ENCODE data around the gene B3GAT3. TPM values are rescaled to one million over a fixed set of nuclear protein-coding genes. Genes with fewer than 3 reads are reported as not detected.
"Not testable (repeated sequence)": the region's sequence is repeated elsewhere in the genome, so short reads cannot be mapped to it uniquely, and the experiment has no call there.

The B3GAT3 gene
- polyA plus RNA-seq, 4 donors = 21.3 to 44.9 (median 41.3) TPM

DNA sequence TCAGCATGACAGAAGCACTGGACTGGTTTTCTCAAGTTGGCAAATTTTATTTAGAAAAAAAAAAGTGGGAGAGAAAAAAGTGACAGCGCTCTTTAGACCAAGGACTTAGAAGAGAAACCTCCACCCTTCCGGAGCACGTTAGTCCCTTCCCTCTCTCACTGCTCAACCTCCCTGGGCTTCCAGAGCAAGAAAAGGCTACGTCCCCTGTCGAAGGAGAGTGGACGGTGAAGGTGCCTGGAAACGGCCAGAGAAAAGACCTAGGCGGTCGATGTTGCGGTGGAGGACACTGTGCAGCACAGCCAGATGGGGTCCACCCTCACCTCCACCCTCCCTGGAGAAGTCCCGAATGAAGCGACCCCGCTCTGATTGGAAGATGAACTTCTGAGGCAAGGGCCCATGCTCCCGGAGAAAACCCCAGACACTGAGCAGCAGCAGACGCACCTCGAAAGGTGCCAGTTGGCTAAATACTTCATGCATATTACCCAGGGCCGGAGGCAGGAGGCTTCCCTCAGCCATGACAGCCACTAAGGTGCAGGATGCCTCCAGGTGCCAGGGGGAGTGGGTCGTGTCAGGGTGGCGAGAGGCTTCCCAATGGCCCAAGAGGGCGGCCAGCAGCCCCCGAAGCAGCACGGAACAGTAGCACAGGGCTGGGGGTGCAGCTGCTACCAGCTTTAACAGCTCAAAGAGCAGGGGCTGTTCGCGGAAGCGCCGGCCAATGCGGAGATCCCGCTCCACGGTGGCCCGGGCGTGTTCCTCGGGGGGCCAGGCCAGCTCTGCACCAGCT, 25.2 kb upstream of the B3GAT3 start:
- no peak for DNase-seq (ENCODE audit: low read depth in 4 of 4, low spot score in 2 of 4)

DNA sequence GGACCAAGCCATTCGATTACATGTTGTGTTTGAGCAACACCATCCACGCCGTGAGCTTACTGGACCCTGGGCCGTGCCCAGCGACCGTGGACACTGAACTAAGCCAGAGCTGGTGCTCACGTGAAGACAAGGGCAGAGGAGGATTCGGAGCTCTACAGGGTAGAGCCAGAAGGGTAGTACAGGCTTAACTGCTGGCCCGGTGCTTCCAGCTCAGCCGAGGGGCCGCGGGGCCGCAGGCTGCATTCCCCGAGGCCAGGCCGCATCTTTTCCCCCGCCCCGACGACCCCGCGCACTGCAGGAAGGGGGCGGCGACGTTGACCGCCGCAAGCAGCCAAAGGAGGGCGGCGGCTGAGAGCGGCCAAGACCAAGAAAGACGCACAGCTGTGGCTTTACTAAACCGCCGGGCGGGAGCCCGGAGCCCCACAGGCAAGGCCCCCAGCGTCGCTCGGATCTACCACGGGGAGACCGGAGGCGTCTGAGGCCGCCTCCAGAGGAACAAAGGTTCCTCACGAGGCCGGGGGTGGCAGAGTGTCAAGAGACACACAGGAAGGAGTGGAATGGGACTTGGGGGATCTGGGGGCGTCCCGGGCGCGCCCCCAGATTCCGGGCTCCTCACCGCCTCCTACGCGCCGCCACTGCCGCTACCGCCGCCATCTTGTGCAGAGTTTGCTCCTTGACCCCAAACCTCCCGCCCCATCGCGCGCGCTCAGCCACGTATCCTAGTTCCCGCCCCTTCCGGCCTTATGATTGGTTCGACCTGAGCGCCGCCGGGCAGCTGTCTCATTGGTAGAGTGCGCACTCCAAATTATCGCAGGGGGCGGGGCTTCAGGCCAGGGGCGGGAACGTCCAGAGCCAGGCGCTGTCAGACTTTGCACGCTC, 24.4 kb upstream of the B3GAT3 start, which contains the start of gene GANAB:
Gene GANAB, minus strand, starts transcription at position 668 of the 879 bp plus-strand sequence. Its CDS starts 14 bp downstream, at position 654.
- DNase-seq (ENCODE audit: low read depth in 4 of 4, low spot score in 2 of 4) = peak; percentile 86 to 99 (median 96)

DNA sequence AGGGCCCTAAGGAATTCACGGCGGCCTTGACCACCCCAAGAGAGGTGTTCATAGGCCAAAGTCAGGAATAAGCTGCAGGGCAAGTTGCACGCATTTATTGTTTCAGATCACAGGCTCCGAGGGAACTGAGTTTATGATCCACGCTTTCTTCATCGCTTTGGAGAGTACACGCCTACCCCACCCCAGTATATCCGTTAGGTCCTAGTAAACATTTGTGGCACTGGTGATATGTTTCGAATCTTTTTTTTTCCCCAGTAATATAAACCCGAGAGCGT, 23.8 kb upstream of the B3GAT3 start:
- no peak for DNase-seq (ENCODE audit: low read depth in 4 of 4, low spot score in 2 of 4)

DNA sequence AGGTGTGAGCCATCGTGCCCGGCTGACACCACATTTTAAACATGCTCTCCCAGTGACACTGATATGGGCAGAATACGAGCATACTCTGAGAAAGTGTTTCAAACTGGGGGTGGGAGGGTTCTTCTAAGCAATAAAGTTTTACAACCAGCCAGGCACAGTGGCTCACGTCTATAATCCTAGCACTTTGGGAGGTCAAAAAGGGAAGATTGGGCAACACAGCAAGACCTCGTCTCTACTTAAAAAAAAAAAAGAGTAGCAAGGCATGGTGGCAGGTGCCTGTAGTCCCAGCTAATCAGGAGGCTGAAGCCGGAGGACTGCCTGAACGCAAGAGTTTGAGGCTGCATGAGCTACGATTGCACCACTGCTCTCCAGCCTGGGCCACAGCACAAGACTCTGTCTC, 22.4 kb upstream of the B3GAT3 start:
- DNase-seq (ENCODE audit: low read depth in 4 of 4, low spot score in 2 of 4) = no peak

DNA sequence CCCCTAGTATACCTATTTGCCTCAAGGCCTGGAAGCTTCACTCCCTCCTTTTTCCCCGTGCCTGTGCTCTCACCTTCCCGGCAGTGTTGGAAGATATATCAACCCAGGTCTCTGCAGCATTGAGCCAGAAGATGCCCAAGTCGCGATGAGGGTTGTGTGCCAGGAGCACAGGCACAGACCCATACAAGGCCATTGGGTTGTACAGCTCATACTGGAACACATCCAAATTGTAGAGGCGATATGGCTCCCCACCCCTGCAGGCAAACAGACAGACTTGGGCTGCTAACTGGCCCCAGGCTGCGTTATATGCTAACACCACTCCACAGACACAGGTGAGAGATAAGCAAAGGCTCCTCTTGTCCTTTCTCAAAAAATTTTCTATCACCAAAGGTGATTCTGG, 10.7 kb upstream of the B3GAT3 start:
- no peak for DNase-seq (ENCODE audit: low read depth in 4 of 4, low spot score in 2 of 4)

DNA sequence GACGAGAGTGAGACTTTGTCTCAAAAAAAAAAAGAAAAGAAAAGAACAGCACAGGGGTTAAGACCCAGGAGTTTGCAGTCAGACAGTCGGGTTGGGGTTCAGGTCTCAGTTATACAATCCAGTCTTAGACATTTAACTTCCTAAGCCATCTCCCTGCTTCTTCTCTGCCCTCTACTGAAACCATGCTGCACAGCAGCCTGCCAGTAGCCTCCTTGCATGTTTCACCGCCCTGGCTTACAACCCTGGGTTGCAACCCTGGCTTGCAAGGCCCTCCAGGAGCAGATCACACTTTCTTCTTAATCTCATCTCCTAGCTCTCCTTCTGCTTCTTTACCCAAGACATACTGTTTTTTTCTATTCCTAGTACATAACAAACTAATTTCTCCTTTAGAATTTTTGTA, 5.9 kb upstream of the B3GAT3 start:
- no peak for DNase-seq (ENCODE audit: low read depth in 4 of 4, low spot score in 2 of 4)

DNA sequence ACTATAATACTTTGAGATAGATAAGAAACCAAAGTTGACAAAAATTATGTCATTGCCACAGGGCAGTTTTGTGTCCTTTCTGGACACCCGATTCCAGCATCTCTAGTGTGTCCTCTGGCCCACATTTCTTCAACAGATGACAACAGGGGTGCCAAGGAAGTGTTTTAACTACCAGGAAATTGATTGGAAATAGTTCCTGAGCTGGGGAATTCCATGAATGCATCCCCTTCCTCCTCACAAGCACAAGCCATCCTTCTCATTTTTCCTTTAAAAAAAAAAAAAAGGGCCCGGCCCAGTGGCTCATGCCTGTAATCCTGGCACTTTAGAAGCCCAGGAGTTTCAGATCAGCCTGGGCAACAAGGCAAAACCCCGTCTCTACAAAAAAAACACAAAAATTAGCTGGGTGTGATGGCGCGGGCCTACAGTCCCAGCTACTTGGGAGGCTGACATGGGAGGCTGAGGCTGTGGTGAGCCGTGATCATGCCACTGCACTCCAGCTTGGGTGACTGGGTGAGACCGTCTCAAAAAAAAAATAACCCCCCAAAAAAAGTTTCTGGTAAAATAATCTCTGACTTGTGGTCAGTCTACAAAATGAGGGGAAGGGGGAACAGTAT, 797 bp upstream of the B3GAT3 start:
- DNase-seq (ENCODE audit: low read depth in 4 of 4, low spot score in 2 of 4) = no peak

DNA sequence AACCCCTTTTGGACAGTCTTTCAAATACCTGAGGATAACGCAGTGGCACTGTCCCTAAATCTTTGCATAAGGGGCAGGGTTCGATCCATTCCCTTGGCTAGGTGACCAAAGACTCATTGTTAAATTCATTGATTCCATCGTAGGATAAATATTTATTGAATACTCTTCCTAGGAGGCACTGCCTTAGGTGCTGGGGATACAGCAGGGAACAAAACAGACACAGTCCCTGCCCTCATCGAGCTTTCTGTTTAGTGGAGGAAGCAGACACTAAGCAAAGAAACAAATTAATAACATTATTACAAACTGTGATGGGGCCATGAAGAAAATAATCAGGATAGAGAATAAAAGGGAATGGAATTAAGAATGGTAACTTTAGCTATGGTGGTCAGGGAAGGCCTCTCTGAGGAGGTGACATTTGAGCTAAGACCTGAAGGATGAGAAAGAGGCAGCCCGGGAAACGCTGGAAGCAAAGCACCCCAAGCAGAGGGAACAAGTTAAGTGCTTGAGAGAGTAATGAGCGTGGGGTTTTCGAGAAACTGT, 689 bp downstream of the B3GAT3 start:
- DNase-seq (ENCODE audit: low read depth in 4 of 4, low spot score in 2 of 4) = no peak

DNA sequence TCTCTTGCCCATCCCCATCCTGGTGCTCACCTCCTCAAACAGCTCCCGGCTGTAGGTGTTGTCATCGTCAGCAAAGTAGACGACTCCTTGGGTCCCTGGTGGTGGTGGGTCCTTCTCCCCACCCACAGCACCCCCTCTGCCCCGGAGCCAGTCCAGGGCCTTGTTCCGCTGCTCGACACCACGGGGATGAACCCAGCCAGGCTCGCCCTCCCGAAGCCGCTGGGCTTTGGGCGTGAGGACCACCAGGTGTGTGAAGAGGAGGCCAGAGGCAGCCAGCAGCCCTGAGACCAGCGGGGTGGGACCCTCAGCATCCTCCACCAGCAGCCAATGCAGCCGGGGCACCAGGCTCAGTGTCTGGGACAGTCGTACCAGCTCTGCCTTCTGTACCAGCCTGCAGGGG, 4.8 kb downstream of the B3GAT3 start:
- DNase-seq (ENCODE audit: low read depth in 4 of 4, low spot score in 2 of 4) = not testable (repeated sequence)

DNA sequence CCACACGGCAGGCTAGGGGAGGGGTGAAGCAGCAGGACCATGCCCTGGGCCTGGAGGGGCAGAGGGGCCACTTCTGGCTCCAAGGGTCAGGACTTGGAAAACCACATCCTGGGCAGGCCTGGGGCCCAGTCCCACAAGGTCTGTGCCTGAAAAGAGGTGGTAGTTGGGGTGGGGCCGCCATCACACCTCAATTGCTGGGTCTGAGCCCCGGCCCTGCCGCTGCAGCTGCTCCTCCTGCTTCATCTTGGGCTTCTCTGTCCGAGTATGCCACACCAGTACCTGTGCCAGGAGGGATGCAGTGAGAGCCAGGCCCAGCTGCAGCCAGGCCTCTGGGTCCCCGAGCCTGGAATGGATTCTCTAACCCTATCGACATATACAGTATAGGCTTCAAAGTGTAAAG, 6.3 kb downstream of the B3GAT3 start:
- DNase-seq (ENCODE audit: low read depth in 4 of 4, low spot score in 2 of 4) = no peak

DNA sequence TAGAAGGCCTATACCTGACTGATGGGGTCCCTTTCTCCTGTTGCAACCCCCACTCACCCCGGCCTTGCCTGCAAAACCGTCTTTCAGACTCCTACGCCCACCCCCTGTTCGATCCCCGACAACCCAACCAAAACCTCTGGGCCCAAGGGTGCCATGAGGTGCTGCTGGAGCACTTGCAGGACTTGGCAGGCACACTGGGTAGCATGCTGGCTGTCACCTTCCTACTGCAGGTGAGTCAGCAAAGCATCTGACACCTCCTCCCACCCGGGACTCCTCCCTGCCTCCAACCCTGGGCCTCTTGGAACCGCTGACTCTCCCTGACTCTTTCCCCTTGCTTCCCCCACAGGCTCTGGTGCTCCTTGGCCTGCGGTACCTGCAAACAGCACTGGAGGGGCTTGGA, 7.5 kb downstream of the B3GAT3 start:
- DNase-seq (ENCODE audit: low read depth in 4 of 4, low spot score in 2 of 4) = no peak

DNA sequence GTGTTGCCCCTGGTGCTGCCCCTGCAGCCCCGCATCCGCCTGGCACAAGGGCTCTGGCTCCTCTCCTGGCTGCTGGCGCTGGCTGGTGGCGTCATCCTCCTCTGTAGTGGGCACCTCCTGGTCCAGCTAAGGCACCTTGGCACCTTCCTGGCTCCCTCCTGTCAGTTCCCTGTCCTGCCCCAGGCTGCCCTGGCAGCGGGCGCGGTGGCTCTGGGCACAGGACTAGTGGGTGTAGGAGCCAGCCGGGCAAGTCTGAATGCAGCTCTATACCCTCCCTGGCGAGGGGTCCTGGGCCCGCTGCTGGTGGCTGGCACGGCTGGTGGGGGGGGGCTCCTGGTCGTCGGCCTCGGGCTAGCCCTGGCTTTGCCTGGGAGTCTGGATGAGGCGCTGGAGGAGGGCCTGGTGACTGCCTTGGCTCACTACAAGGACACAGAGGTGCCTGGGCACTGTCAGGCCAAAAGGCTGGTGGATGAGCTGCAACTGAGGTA, 8.5 kb downstream of the B3GAT3 start:
- DNase-seq (ENCODE audit: low read depth in 4 of 4, low spot score in 2 of 4) = no peak

DNA sequence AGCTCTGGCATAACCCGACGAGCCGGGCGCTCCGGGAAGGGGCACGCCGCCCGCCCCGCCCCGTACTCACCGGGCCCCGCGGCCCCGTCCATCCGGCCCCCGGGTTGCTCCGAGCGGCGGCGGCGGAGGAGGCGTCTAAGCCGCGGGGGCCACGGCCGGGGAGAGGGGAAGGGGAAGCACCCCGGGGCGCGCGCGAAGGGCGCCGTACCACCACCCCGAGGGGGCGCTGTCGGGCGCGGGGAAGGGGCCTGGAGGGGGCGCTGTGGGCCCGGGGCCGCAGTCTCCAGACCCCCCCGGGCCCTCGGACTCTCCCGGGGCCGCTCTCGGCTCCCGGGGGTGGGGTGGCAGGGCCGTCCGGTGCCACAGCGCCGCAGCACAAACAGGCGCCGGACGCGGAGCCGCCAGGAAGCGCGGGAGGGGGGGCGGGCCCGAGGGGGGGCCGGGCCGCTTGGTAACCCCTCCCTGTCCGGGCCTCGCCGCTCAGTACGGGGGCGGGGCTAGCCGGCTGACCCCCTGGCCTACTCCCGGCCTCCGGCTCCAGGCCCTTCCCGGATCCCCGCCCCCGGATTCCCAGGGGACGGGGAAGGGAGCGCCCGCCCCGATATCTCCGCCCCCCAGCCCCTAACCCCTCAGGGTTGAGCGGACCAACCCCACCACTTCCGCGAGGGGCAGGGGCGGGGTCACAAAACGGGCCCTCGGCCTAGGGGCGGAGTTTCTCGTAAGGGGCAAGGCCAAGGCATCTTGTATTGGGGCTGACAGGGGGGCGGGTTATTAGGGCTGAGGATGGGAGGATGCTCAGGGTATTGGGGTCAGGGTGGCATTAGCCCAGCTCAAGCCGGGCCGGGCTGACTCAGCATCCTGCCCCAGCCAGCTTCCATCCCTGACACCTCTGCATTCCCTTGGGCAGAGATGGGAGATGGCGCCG, 9.2 kb downstream of the B3GAT3 start, which contains the start of the genes EML3 and ROM1:
Gene EML3, minus strand, starts transcription at position 410 of the 925 bp plus-strand sequence. Its CDS starts 318 bp downstream, at position 92.
Gene ROM1, plus strand, starts transcription at position 892 of the 925 bp plus-strand sequence. Its CDS starts 25 bp downstream, at position 917.
- peak in 1 of 4 donors; percentile 70 for DNase-seq (ENCODE audit: low read depth in 4 of 4, low spot score in 2 of 4)

DNA sequence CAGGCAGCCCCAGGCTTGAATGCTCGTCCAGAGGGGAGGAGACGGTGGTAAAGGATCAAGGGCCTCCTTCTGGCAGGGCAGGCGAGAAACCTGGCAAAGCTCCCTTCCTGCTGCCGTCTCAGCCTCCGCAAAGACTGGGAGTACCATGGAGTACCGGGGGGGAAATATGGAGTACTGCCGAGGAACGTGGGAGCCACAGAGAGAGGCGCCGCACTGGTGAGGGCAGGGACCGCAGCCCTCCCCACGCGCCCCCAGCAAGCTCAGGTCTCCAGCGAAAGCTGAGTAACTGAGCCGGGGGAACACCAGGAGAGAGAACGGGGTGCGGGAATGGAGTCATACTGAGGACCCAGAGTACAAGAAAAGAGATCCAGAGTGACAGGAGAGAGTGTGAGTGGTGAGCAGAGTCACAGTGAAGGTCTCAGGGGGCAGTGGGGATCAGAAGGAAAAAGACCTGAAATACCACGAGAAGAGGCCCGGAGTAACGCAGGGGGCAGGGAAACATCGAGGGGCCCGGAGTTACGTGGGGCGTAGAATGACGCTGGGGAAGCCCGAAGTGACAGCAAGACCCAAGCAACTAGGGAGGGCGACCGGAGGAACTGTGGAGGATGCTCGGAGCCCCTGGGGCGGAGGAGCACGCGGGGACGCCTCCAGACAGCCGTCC, 10.0 kb downstream of the B3GAT3 start:
- peak in 1 of 4 donors; percentile 24 for DNase-seq (ENCODE audit: low read depth in 4 of 4, low spot score in 2 of 4)

DNA sequence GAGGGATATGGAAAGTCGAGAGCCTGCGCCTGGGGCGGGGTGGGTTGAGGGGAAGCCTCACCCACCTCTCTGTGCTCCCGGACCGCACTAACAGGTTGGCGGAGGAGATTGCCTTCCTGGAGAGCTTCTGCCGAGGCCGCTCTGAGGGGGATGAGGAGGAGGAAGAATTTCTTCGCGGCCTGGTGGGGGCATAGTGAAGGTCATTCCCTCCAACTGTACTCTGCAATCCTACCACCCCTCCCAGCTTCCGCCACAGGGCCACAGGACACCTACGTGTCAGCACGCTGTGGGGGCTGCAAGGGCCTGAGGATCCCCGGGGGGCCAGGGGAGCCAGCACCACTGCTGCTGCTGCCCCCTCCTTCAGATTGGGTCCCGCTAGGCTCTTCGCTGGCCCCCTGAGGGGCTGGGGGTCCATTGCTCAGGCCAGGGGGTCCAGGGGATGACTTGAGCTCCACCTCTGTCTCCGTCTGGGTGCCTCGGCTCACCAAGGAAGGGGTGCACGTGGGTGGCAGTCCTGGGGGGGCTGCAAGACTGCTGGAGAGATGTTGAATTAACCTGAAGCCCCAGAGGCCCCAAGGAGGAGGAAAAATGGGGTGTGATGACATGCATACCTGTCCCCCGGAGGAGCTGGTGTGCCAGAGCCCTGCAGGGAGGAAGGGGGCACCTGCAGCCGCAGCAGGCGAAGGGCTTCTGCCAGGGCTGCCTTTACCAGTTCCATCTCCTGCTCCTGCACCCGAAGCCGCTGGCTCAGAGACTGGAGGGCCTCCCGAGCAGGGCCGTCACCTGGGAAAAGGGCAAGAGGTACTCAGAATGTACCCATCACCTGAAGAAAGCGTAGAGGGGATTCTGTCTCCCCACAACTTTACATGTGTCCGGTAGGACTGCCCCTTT, 10.7 kb downstream of the B3GAT3 start:
- DNase-seq (ENCODE audit: low read depth in 4 of 4, low spot score in 2 of 4) = no peak

DNA sequence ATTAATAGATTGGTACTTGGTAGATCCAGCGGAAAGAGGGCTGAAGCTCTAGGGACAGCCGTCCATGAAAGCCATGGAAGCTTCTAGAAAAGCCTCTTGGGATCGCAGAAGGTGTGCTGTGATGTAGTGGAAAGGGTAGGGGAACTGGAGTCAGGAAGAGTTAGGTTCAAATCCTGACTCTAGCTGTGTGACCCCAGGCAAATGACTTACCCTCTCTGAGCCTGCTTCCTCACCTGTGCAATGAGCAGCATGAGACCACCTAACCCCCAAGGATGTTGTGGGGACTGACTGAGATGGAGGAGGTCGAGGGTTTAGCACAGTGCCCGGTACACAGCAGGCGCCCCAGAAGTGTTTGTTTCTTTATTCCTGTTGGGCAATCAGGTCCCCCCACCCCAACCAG, 11.4 kb downstream of the B3GAT3 start:
- no peak for DNase-seq (ENCODE audit: low read depth in 4 of 4, low spot score in 2 of 4)

DNA sequence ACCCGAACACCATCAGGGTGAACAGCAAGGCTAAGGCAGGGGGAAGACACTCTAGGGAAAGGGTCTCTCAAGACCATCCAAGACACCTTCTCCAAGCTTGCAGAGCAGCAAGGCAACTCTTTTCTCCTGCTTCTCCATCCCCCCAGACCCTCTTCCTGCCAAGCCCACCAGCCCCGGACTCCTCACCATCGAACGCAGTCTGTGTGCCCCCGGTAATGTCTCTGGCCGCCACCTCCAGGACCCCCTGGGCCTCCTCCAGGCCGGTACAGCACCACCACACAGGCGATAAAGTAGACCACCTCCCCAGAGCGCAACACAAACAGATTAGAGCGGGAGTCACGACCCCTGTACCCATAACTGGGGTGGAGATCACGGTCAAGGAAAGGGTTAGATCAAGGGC, 13.0 kb downstream of the B3GAT3 start:
- no peak for DNase-seq (ENCODE audit: low read depth in 4 of 4, low spot score in 2 of 4)

DNA sequence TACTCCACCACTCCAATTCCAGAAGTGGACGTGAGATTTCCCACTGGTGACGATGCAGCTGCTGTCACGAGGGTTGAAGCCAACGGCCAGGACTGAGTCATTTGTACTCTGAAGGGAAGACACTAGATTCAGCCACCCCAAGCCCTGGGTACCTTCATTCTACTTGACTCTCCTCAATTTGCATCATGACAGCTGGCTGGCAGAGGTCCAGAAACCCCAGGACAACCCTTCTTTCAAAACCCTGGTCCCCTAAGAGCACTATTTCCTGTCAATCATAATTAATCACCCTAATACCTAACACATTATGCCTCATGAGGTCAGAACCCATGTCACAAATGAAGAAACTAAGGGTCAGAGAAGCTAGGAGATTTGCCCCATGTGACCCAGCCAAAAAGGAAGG, 14.1 kb downstream of the B3GAT3 start:
- no peak for DNase-seq (ENCODE audit: low read depth in 4 of 4, low spot score in 2 of 4)

All from left renal cortex interstitium (tissue), 4 donors.